Right lobe of liver (tissue), 6 donors: ENCODE measurements around the gene TBC1D19. TPM values are rescaled to one million over a fixed set of nuclear protein-coding genes. Genes with fewer than 3 reads are reported as not detected.

Source experiments
- ATAC-seq, 4 donors: fragments of 200-7000 bp; cut with Tn5 transposase; one replicate each; pipeline ENCODE4 v1.9.1; 2020; ENCODE audit warnings: mild to moderate bottlenecking in 4 of 4, moderate library complexity in 4 of 4
- DNase-seq, 3 donors: peaks; one replicate each; pipeline ENCODE4 v3.0.0-alpha.2; 2020
- H3K27ac ChIP-seq, 3 donors: fragments of 200-600 bp; one replicate each; pipeline ENCODE4 v1.8.0; 2022
- H3K27me3 ChIP-seq, 2 donors: fragments of 200-600 bp; one replicate each; pipeline ENCODE4 v1.8.0; 2022
- H3K36me3 ChIP-seq, 4 donors: fragments of 200-600 bp; sonication (generic) in 1 of 4; one replicate each; pipeline versions ENCODE4 v1.5.1 to v1.8.0; 2017 to 2022; ENCODE audit warnings: control low read depth in 1 of 4
- H3K4me1 ChIP-seq, 4 donors: fragments of 200-600 bp; sonication (generic) in 1 of 4; one replicate each; pipeline versions ENCODE4 v1.5.1 to v1.8.0; 2017 to 2022; ENCODE audit warnings: control low read depth in 1 of 4
- H3K4me3 ChIP-seq, 3 donors: fragments of 200-600 bp; one replicate each; pipeline ENCODE4 v1.8.0; 2022
- H3K9me3 ChIP-seq, 4 donors: fragments of 200-600 bp; sonication (generic) in 1 of 4; one replicate each; pipeline versions ENCODE4 v1.5.1 to v1.8.0; 2017 to 2022; ENCODE audit warnings: control low read depth in 1 of 4
- POLR2A ChIP-seq: fragments of 450-650 bp; IDR thresholded peaks from one replicate; pipeline ENCODE4 v1.6.1; 2017; ENCODE audit warnings: antibody characterized with exemption, mild to moderate bottlenecking
- WGBS: methylation state at CpG from one replicate; pipeline ENCODE4 v1.1.6; 2018; ENCODE audit warnings: low coverage, low lambda C conversion rate; ENCODE audit not compliant: insufficient coverage; ENCODE audit errors: missing lambda C conversion rate; 5-methylcytosine and 5-hydroxymethylcytosine counted together
- intact Hi-C, 2 donors: fragments of 100-400 bp; cut with DNase I; formaldehyde crosslinking; loops; one replicate each; pipeline versions ENCODE4 v1.11.2 to v1.14.1; 2022
- total RNA-seq, 6 experiments: library from RNA; depleted of rRNA in 2 of 6; stranded (reverse); fragments of >200 nt in 2 of 6; fragmentation: NEBNext Ultra II Directional in 3 of 6; extraction: Animal tissue kit (Norgen Biotek cat#: 25700) in 3 of 6; gene quantifications; one replicate each; pipeline versions ENCODE4 v1.1.0 to v1.2.4, GENCODE V29; 2016 to 2023
- TF ChIP-seq, protein P1 (sequence below), 4 donors: fragments of 200-600 bp in 3 of 4; fragments of 450-650 bp in 1 of 4; IDR thresholded peaks; one replicate each; pipeline versions ENCODE4 v1.5.1 to v1.8.0; 2016 to 2022; ENCODE audit warnings: antibody characterized with exemption in 4 of 4, mild to moderate bottlenecking in 2 of 4
- donor health status: DM: no; HTN: yes; CAD: no.
- donor health status: DM: no; HTN: no; CAD: no.
- donor health status: DM: no; HTN: no; CAD: no.
- donor health status: DM: no; HTN: yes; CAD: no.
- donor health status: DM: no; HTN: yes; CAD: no.

TBC1D19 gene
- total RNA-seq, 6 experiments from 2014 or later = 1.8 to 5.3 (median 2.4) TPM

DNA sequence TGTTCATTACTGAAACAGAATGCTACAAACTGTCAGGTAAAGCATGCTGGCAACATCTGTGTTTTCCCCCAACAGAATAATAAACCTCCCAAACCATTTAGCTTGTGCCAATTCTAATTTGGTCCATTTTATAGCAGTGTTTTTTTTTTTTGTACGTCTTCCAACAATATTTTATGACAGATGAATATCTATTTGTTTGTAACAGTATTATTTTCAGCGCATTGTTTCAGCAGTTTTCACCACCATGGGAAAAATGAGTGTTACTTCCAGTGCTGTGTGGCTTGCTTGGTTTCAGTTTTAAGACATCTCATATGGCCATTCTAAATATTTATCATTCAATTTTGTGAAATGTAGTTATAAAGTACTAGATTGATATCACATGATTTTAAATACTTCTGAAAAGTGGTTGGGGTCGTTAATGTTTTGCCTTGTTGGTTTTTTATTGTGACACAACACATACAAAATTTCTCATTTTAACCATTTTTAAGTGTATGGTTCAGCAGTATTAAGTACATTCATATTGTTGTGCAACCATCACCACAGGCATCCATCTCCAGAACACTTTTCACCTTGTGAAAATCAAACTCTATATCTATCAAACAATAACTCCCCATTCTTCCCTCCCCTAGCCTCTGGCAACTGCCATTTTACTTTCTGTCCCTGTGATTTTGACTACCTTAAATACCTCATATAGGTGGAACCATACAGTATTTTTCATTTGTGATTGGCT, 25.6 kb upstream of the TBC1D19 start:
- ATAC-seq (no peak), DNase-seq (no peak)
- no peak for TF ChIP-seq POLR2A
- TF ChIP-seq, protein P1, sequence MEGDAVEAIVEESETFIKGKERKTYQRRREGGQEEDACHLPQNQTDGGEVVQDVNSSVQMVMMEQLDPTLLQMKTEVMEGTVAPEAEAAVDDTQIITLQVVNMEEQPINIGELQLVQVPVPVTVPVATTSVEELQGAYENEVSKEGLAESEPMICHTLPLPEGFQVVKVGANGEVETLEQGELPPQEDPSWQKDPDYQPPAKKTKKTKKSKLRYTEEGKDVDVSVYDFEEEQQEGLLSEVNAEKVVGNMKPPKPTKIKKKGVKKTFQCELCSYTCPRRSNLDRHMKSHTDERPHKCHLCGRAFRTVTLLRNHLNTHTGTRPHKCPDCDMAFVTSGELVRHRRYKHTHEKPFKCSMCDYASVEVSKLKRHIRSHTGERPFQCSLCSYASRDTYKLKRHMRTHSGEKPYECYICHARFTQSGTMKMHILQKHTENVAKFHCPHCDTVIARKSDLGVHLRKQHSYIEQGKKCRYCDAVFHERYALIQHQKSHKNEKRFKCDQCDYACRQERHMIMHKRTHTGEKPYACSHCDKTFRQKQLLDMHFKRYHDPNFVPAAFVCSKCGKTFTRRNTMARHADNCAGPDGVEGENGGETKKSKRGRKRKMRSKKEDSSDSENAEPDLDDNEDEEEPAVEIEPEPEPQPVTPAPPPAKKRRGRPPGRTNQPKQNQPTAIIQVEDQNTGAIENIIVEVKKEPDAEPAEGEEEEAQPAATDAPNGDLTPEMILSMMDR (IDR thresholded peaks at IDR 0.05) = no peak
- Histone ChIP-seq H3K9me3 (no peaks in the 10 kb centered on the region), H3K27me3 (no peaks in the 10 kb centered on the region), H3K27ac (no peak overlapping the region), H3K4me3 (no peak overlapping the region), H3K36me3 (no peaks in the 10 kb centered on the region), H3K4me1 (no peaks in the 10 kb centered on the region)
- 60% methylated on average over 3 of the region's 3 CpGs for WGBS
- intact Hi-C loops = no loop called here

DNA sequence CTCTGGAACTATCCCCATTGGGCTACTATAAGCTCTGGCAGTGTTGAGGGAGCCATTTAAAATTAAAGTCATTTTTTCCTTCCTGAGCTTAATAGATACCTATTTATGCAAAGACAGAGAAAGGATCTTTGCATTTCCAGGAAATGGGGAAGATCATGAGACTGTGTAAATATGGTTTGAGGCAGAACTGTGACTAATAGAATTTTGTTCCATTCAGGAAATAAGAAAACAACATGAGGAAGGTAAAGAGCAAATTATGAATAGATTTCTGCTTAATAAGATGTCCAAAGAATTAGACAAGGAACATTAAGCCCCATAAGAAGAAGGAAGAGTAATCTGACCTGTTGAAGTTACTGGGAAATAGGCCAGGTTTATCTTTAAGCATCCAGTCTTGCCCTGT, 17.8 kb upstream of the TBC1D19 start:
- peaks cover 0 to 1% (median 0%) of the 10 kb centered on the region in 4 donors for H3K4me1 ChIP-seq
- H3K27ac ChIP-seq = no peak overlapping the region
- no peaks in the 10 kb centered on the region for H3K9me3 ChIP-seq
- ATAC-seq (no peak), DNase-seq (no peak)
- TF ChIP-seq, protein P1 (IDR thresholded peaks at IDR 0.05) = no peak
- no peak for TF ChIP-seq POLR2A
- no peaks in the 10 kb centered on the region for H3K36me3 ChIP-seq
- no peaks in the 10 kb centered on the region for H3K27me3 ChIP-seq
- H3K4me3 ChIP-seq = no peak overlapping the region
- intact Hi-C loops = no loop called here

DNA sequence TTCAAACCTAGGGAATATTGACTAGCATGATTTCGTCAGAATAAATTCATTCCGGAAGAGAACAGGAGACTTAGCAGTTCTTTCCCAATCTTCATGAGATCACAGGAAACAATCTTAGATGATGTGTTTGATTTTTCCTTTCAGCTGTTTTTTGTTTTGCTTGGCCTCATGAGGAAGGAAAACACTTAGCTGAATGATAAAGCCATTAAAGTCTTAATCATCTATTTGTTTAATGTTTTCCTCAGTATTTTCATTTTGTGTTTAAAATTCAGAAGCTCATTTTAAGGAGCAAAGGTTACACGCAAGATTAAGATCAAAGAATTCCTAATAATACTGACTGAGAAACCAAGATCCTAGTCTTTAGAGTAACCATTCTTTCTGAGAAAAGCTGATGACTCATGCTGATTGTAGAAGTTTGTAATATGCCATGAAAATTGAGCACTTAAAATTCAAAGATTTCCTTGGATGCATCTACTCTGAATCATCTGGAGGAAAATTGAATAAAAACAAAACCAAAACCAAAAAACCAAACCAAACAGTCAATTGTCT, 15.4 kb upstream of the TBC1D19 start:
- Histone ChIP-seq H3K27ac (no peak overlapping the region), H3K36me3 (no peaks in the 10 kb centered on the region), H3K27me3 (no peaks in the 10 kb centered on the region), H3K4me1 (peaks cover 0 to 1% (median 0%) of the 10 kb centered on the region in 4 donors), H3K4me3 (no peak overlapping the region), H3K9me3 (no peaks in the 10 kb centered on the region)
- WGBS = 32% methylated on average over 3 of the region's 3 CpGs
- TF ChIP-seq, protein P1 (IDR thresholded peaks at IDR 0.05) = no peak
- no peak for TF ChIP-seq POLR2A
- ATAC-seq (no peak), DNase-seq (no peak)
- intact Hi-C loops = no loop called here

DNA sequence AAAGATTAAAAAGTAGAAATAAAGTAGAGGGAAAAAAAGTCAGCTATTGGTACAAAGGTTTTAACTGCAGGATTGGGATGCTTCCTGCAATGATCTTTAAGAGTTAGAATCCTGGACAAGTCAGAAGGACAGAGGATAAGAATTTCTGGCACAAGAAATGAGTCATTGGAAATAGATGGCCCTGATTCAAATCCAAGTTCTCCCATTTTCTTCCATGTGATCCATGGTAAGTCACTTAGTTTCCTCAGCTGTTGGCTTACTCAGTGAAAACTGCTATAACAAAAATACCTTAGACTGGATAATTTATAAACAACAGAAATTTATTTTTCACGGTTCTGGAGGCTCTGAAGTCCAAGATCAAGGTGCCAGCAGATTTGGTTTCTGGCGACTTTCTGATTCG, 13.3 kb upstream of the TBC1D19 start:
- H3K4me3 ChIP-seq = no peak overlapping the region
- WGBS = 60% methylated on average over 3 of the region's 3 CpGs
- intact Hi-C loops = no loop called here
- no peaks in the 10 kb centered on the region for H3K4me1 ChIP-seq
- H3K27ac ChIP-seq = no peak overlapping the region
- ATAC-seq = no peak
- no peaks in the 10 kb centered on the region for H3K9me3 ChIP-seq
- H3K36me3 ChIP-seq = no peaks in the 10 kb centered on the region
- H3K27me3 ChIP-seq = no peaks in the 10 kb centered on the region
- TF ChIP-seq, protein P1 (IDR thresholded peaks at IDR 0.05) = no peak
- no peak for TF ChIP-seq POLR2A
- no peak for DNase-seq
